ENCODE data around the gene FAF1.

The FAF1 gene

DNA sequence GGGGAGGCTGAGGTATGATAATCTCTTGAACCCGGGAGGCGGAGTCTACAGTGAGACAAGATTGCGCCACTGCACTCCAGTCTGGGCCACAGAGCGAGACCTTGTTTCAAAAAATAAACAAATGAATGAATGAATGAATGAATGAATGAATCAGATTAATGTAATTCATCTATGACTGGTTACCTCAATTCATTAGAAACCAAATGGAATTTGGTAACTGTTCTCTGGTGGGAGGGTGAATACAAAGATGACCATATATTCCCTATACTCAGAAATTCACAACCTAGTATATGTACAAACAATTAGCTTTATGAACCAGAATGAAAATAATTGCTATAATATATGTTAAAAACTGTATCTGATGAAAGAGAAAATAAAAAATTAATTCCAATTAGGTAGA is 80.9 kb downstream of the FAF1 start:
- Histone ChIP-seq H3K79me2 (ENCODE audit: insufficient read depth, low read length) (peaks cover 85% of the 10 kb centered on the region), H3K9ac (ENCODE audit: low read length) (no peak overlapping the region)

DNA sequence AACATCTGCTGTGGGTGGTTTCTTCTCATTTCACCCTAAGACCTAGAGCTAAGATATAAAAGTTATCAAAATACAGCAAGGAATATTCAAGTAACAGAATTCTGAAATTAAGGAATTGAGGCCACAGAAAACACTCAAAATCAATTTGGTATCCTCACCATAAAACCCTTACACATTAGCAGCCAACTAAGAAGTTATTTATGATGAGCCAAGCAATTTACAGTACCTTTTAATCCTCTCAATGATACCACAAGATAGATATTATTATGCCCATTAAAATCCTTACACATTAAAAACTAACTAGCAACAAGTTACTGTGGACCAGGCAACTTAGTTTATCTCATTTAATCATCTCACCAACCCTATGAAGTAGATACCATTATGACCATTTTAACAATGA is 81.6 kb downstream of the FAF1 start:
- Histone ChIP-seq H2AFZ (ENCODE audit: low read depth, low read length, severe bottlenecking) (no peak overlapping the region), H3K4me2 (ENCODE audit: low read depth, low read length, poor library complexity, severe bottlenecking) (no peak overlapping the region), H4K20me1 (ENCODE audit: low read depth, low read length) (peaks cover 12% of the 10 kb centered on the region; the same call in 1 of the 2 replicates), H3K36me3 (ENCODE audit: low read length) (no peaks in the 10 kb centered on the region), H3K4me3 (ENCODE audit: insufficient read depth, low read length, poor library complexity, severe bottlenecking) (no peak overlapping the region), H3F3A (ENCODE audit: insufficient read depth) (peaks cover 12% of the 10 kb centered on the region), H3K9me2 (replicated peaks; ENCODE audit: insufficient read depth, low read length) (no peaks in the 10 kb centered on the region), H3K9me3 (ENCODE audit: insufficient read depth, low read length) (no peaks in the 10 kb centered on the region), H3K9ac (ENCODE audit: low read length) (no peak overlapping the region), H3K27ac (ENCODE audit: low read depth, low read length) (no peak overlapping the region), H3K27me3 (ENCODE audit: low read length) (no peaks in the 10 kb centered on the region), H3K79me2 (ENCODE audit: insufficient read depth, low read length) (peaks cover 78% of the 10 kb centered on the region)
- TF ChIP-seq EZH2phosphoT487 (conservative IDR thresholded peaks at IDR 0.05; ENCODE audit: low read length): no peak
- TF ChIP-seq, protein P1, sequence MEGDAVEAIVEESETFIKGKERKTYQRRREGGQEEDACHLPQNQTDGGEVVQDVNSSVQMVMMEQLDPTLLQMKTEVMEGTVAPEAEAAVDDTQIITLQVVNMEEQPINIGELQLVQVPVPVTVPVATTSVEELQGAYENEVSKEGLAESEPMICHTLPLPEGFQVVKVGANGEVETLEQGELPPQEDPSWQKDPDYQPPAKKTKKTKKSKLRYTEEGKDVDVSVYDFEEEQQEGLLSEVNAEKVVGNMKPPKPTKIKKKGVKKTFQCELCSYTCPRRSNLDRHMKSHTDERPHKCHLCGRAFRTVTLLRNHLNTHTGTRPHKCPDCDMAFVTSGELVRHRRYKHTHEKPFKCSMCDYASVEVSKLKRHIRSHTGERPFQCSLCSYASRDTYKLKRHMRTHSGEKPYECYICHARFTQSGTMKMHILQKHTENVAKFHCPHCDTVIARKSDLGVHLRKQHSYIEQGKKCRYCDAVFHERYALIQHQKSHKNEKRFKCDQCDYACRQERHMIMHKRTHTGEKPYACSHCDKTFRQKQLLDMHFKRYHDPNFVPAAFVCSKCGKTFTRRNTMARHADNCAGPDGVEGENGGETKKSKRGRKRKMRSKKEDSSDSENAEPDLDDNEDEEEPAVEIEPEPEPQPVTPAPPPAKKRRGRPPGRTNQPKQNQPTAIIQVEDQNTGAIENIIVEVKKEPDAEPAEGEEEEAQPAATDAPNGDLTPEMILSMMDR (IDR thresholded peaks at IDR 0.05; ENCODE audit: insufficient read depth, low read length, poor library complexity, severe bottlenecking): no peak

More for the DNA sequence above, 80.9 kb downstream of the FAF1 start:
- Histone ChIP-seq H3K4me3 (ENCODE audit: insufficient read depth, low read length, poor library complexity, severe bottlenecking) (no peak overlapping the region), H3K9me2 (replicated peaks; ENCODE audit: insufficient read depth, low read length) (no peaks in the 10 kb centered on the region), H3K27ac (ENCODE audit: low read depth, low read length) (no peak overlapping the region), H3K9me3 (ENCODE audit: insufficient read depth, low read length) (no peaks in the 10 kb centered on the region), H4K20me1 (ENCODE audit: low read depth, low read length) (peaks cover 12% of the 10 kb centered on the region; the same call in 1 of the 2 replicates), H2AFZ (ENCODE audit: low read depth, low read length, severe bottlenecking) (no peak overlapping the region), H3K36me3 (ENCODE audit: low read length) (no peaks in the 10 kb centered on the region), H3F3A (ENCODE audit: insufficient read depth) (peaks cover 7% of the 10 kb centered on the region), H3K27me3 (ENCODE audit: low read length) (no peaks in the 10 kb centered on the region), H3K4me2 (ENCODE audit: low read depth, low read length, poor library complexity, severe bottlenecking) (no peak overlapping the region)
- TF ChIP-seq, protein P1 (IDR thresholded peaks at IDR 0.05; ENCODE audit: insufficient read depth, low read length, poor library complexity, severe bottlenecking): no peak
- no peak for TF ChIP-seq EZH2phosphoT487 (conservative IDR thresholded peaks at IDR 0.05; ENCODE audit: low read length)

GRCh38 chr1:50877641-50878040 is 82.4 kb downstream of the FAF1 start:
- H3K79me2 ChIP-seq (ENCODE audit: insufficient read depth, low read length): peaks cover 78% of the 10 kb centered on the region

More at GRCh38 chr1:50877641-50878040, 82.4 kb downstream of the FAF1 start:
- H3K27ac ChIP-seq (ENCODE audit: low read depth, low read length): peak overlapping the region; percentile 20; the same call in 1 of the 2 replicates
- TF ChIP-seq, protein P1 (IDR thresholded peaks at IDR 0.05; ENCODE audit: insufficient read depth, low read length, poor library complexity, severe bottlenecking): no peak
- TF ChIP-seq EZH2phosphoT487 (conservative IDR thresholded peaks at IDR 0.05; ENCODE audit: low read length): no peak
- no peak overlapping the region for H2AFZ ChIP-seq (ENCODE audit: low read depth, low read length, severe bottlenecking)
- H3K9me3 ChIP-seq (ENCODE audit: insufficient read depth, low read length): no peaks in the 10 kb centered on the region
- peaks cover 12% of the 10 kb centered on the region for H3F3A ChIP-seq (ENCODE audit: insufficient read depth)
- no peaks in the 10 kb centered on the region for H3K36me3 ChIP-seq (ENCODE audit: low read length)
- no peak overlapping the region for H3K4me2 ChIP-seq (ENCODE audit: low read depth, low read length, poor library complexity, severe bottlenecking)
- no peak overlapping the region for H3K9ac ChIP-seq (ENCODE audit: low read length)
- no peak overlapping the region for H3K4me3 ChIP-seq (ENCODE audit: insufficient read depth, low read length, poor library complexity, severe bottlenecking)
- no peaks in the 10 kb centered on the region for H3K9me2 ChIP-seq (replicated peaks; ENCODE audit: insufficient read depth, low read length)
- H3K27me3 ChIP-seq (ENCODE audit: low read length): no peaks in the 10 kb centered on the region
- H4K20me1 ChIP-seq (ENCODE audit: low read depth, low read length): peaks cover 12% of the 10 kb centered on the region; the same call in 1 of the 2 replicates
